AG08395 (cell line): Measurements from ENCODE around the gene PLA2G2F.
A peak's percentile ranks its signal among the peaks of the same experiment; 100 is the strongest.

ENCODE experiments used
- DNase-seq: peaks from one replicate; pipeline ENCODE4 v3.0.0; 2012; ENCODE audit warnings: mixed read lengths, low spot score

PLA2G2F gene

GRCh38 chr1:20189664-20190063 lies 50.5 kb downstream of the PLA2G2F start:
- DNase-seq, result no peak

DNA sequence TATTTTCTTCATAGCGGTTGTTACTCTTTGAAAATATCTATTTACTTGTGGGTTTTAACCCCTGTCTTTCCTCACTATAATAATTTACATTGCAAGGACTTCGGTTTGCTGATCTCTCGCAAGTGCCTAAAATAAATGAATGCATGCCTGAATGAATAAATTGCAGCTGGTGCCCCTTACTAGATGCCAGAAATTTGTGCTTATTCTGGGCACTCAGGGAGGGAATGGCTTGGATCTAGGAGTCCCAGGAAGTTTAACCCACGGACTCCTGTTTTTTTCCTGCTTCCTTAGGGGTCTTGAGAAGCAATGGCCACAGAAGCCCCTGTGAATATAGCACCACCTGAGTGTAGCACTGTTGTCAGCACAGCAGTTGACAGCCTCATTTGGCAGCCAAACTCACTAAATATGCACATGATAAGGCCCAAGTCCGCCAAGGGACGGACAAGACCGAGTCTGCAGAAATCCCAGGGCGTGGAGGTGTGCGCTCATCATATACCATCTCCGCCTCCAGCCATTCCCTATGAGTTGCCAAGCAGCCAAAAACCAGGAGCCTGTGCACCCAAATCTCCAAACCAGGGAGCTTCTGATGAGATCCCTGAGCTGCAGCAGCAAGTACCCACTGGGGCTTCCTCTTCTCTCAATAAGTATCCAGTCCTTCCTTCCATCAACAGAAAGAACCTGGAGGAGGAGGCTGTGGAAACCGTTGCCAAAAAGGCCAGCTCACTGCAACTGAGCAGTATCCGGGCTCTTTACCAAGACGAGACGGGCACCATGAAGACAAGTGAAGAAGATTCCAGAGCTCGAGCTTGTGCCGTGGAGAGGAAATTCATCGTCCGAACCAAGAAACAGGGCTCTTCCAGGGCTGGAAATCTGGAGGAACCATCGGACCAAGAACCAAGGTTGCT lies 51.4 kb downstream of the PLA2G2F start:
- DNase-seq, result no peak

DNA sequence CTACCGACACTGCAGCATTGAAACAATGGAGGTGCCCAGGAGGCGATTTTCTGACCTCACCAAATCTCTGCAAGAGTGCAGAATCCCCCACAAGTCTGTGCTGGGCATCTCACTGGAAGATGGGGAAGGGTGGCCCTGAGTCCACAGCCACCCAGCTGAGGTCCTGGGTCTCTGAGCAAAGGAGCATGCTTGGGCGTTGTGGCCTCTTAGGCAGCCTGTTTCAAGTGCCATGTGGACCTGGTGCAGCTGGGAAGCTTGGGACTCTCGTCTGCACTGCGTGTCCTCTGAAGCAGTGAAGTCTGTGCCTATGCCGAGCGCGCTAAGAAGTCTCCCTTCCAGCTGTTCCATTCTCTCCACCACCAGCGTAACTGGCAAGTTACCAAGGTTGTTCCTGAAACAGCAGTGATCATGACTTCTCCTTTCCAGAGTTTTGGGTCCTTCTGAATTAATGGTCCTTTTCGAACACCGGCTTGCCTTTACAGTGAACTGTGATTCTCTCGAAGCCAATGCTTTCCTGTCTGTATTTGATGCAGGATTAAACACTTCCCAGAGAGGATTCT lies 52.2 kb downstream of the PLA2G2F start:
- no peak for DNase-seq

GRCh38 chr1:20192364-20192763 lies 53.2 kb downstream of the PLA2G2F start:
- peak; percentile 48 for DNase-seq

DNA sequence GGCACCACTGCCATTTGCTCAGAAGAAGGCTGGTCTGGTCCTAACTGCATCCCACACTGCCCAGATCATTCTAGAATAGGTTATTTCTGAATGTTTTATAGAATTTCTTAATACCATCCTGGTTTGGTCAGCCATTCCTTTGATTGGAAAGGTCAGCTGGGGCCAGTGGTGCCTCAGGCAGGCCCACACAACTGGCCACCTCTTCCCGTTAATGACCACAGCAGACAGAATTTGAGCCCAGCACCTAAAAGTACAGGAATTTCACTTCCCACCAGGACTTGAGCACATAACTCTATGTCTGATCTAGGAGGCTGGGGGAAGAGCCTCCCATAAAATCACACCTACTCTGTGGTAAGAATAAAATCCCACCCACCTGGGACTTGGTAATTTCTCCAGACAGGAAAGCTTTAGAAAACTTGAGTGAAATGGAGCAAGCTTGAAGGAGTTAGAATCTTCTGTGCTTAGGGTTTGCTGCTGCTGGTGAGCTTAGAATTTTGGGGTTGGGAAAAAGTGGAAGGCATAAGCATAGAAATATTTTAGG lies 53.8 kb downstream of the PLA2G2F start:
- DNase-seq, result no peak

GRCh38 chr1:20194224-20194623 lies 55.1 kb downstream of the PLA2G2F start:
- DNase-seq, result no peak

DNA sequence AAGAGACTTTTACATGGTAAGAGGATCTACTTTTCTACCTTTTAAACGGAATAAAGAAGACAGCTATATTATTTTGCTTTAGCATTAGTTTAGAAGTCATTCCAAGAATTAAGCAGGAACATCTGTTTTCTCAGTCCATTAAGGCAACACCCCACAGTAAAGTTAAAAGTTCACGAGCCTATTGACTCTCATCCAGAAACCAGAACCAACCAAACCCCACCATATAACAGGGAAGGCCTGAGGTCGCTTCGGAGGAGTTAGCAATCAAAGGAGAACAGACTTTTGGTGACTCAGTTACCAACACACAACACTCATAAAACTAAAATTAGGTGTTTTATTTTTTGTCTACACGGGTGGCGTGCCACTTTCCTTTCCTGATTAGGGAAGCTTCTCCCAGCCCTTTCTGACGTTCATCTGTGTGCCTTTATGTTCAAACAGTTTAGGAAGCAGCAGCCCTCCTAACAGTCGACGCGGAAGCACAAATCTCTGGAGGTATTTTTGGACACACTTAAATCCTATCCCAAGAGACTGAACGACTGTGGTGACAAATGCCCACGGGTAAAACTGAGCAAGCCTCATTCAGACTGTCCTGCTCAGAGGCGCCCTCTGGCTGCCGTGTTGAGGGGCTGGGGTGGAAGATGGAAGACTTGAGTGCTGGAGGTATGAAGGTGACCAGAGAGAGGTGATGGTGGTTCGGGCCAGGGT lies 55.8 kb downstream of the PLA2G2F start:
- DNase-seq, result peak; percentile 75

DNA sequence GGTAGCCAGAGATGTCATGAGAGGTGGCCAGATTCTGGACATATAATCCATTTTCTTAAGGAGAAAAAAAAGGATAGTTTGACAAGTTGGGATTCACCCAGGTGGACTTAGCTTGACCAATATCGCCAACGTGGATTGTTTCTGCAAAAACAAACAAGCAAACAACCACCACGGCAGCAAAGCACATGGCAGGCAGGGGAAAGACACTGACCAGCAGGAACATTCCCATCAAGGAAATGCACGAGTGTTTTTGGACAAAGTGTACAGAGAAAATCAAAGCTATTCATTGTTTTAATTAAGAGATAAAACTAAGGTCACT lies 56.3 kb downstream of the PLA2G2F start:
- DNase-seq, result no peak

GRCh38 chr1:20197329-20197791 lies 58.2 kb downstream of the PLA2G2F start:
- no peak for DNase-seq

- DNase-seq, result no peak
These were observed 59.2 kb downstream of the PLA2G2F start for GRCh38 chr1:20198296-20198695.

DNA sequence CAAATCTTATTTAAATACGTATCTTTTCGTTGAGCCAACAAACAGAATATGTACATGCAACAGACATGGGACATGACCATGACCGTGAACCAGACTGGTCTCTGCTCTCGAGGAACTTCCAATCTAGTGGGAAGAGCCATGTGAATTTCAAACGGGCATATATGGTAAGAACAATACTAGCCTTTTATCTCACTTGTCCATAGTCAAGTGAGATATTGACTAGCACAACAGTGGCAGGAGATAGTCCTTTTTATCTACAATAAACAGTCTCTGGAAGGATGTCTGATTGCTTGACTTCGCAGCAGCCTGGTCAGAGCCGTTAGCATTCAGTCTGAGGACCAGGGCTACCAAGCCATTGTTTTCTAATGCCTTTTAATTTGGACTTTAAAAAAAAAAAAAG lies 59.8 kb downstream of the PLA2G2F start:
- no peak for DNase-seq

- DNase-seq, result no peak
These were observed 60.3 kb downstream of the PLA2G2F start for GRCh38 chr1:20199403-20199802.

DNA sequence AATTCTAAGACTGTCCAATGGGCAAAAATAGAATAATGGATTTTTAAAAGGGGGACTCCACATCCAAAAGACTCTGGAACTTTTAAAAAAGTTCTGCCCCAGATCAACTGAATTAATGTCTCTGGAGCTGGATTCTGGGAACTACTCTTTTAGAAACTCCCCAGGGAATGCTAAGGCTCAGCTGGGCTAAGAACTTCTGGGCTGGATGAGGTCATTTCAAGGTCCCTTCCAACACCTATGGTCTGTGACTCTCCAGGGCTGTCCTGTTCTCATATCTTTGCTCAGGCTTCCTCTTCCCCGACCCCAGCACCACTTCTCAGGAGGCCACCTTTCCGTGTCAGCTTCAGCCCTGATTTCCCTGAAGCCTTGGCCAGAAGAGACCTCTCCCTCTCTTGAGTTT lies 60.7 kb downstream of the PLA2G2F start:
- no peak for DNase-seq
